PFSK-1 (cell line): Measurements from ENCODE around the gene BCL3.

ENCODE experiments used
- POLR2AphosphoS5 ChIP-seq: IDR thresholded peaks from 2 replicates; pipeline ENCODE4 v1.6.1; 2012; ENCODE audit warnings: low read depth, mild to moderate bottlenecking, control low read depth, low read length, moderate library complexity
- REST ChIP-seq, 2 experiments: IDR thresholded peaks; 2 replicates each; pipeline versions ENCODE4 v1.6.1 to v1.8.0; 2011 to 2012; ENCODE audit warnings: low read depth in 2 of 2, low read length in 2 of 2, control low read depth in 1 of 2, inconsistent platforms in 1 of 2, mild to moderate bottlenecking in 1 of 2, moderate library complexity in 1 of 2; ENCODE audit not compliant: insufficient read depth in 1 of 2
- SIN3A ChIP-seq: IDR thresholded peaks from 2 replicates; pipeline ENCODE4 v1.6.1; 2012; ENCODE audit warnings: mild to moderate bottlenecking, low read length, moderate library complexity, borderline replicate concordance; ENCODE audit not compliant: insufficient read depth
- TAF1 ChIP-seq: IDR thresholded peaks from 2 replicates; pipeline ENCODE4 v1.6.1; 2012; ENCODE audit warnings: low read length, control low read depth, borderline replicate concordance; ENCODE audit not compliant: insufficient read depth

GRCh38 chr19:44796701-44797115, 48.2 kb downstream of the BCL3 start:
- no peak for TF ChIP-seq SIN3A
- no peak for TF ChIP-seq POLR2AphosphoS5
- TF ChIP-seq TAF1, result no peak
- no peak for TF ChIP-seq REST (IDR thresholded peaks at IDR 0.05; ENCODE audit: insufficient read depth in 1 of 2, low read depth in 2 of 2, low read length in 2 of 2)
